Fibroblast of lung (primary cell): Measurements from ENCODE around the gene IL2.

Experiments
- EZH2 ChIP-seq: IDR thresholded peaks from 2 replicates; pipeline ENCODE4 v1.5.1; 2012; ENCODE audit warnings: low read length, control low read depth, mild to moderate bottlenecking; ENCODE audit errors: missing control alignments
- TF ChIP-seq, protein P1 (sequence below), 2 donors: IDR thresholded peaks in 1 of 2; conservative IDR thresholded peaks in 1 of 2; 1 replicate in 1 of 2; 2 replicates in 1 of 2; pipeline ENCODE4 v1.5.1; 2011 to 2012; ENCODE audit warnings: low read length in 2 of 2, control low read depth in 1 of 2, inconsistent platforms in 1 of 2, low read depth in 1 of 2, mild to moderate bottlenecking in 1 of 2

DNA sequence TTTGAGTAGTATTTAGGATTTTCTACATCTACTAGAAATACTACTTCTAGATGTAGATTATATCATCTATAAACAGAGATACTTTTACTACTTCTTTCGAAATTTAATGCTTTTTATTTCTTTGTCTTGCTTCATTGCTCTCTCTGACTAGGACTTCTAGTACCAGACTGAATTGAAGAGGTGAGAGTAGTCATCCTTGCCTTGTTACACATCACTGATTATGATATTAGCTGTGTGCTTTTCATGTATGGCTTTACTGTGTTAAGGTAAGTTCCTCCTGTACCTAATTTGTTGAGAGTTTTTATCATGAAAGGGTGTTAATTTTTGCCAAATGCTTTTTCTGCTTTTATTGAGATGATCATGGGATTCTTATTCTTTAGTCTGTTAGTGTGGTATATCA lies 19.6 kb upstream of the IL2 start:
- TF ChIP-seq, protein P1, sequence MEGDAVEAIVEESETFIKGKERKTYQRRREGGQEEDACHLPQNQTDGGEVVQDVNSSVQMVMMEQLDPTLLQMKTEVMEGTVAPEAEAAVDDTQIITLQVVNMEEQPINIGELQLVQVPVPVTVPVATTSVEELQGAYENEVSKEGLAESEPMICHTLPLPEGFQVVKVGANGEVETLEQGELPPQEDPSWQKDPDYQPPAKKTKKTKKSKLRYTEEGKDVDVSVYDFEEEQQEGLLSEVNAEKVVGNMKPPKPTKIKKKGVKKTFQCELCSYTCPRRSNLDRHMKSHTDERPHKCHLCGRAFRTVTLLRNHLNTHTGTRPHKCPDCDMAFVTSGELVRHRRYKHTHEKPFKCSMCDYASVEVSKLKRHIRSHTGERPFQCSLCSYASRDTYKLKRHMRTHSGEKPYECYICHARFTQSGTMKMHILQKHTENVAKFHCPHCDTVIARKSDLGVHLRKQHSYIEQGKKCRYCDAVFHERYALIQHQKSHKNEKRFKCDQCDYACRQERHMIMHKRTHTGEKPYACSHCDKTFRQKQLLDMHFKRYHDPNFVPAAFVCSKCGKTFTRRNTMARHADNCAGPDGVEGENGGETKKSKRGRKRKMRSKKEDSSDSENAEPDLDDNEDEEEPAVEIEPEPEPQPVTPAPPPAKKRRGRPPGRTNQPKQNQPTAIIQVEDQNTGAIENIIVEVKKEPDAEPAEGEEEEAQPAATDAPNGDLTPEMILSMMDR (conservative IDR thresholded peaks at IDR 0.05 in 1 of 2, IDR thresholded peaks at IDR 0.05 in 1 of 2; ENCODE audit: low read depth in 1 of 2, low read length in 2 of 2): no peak
- TF ChIP-seq EZH2: no peak
